Mesothelial cell of epicardium (in vitro differentiated cells): ENCODE measurements around the gene KLHL26. TPM values are rescaled to one million over a fixed set of nuclear protein-coding genes. Genes with fewer than 3 reads are reported as not detected.
A peak's percentile ranks its signal among the peaks of the same experiment; 100 is the strongest.

ENCODE experiments used
- DNase-seq, 2 experiments: peaks; one replicate each; pipeline ENCODE4 v3.0.0; 2021; ENCODE audit warnings: low spot score in 2 of 2; ENCODE audit not compliant: unreplicated experiment in 2 of 2
- H3K27ac Mint-ChIP-seq: 2 replicates; pipeline ENCODE4 v1.8.0; 2021; ENCODE audit warnings: mixed read lengths
- H3K27me3 Mint-ChIP-seq: 2 replicates; pipeline ENCODE4 v1.8.0; 2021; ENCODE audit warnings: low read depth, mixed read lengths
- H3K36me3 Mint-ChIP-seq: 2 replicates; pipeline ENCODE4 v1.8.0; 2021; ENCODE audit warnings: mixed read lengths
- H3K4me1 Mint-ChIP-seq: 2 replicates; pipeline ENCODE4 v1.8.0; 2021; ENCODE audit warnings: mixed read lengths
- H3K4me3 Mint-ChIP-seq: 2 replicates; pipeline ENCODE4 v1.8.0; 2021; ENCODE audit warnings: mild to moderate bottlenecking, moderate library complexity, mixed read lengths
- H3K9me3 Mint-ChIP-seq: 2 replicates; pipeline ENCODE4 v1.8.0; 2021; ENCODE audit warnings: mixed read lengths
- total RNA-seq: library from RNA; stranded (reverse); gene quantifications from 3 replicates; pipeline ENCODE4 v1.2.1, GENCODE V29; 2021
- TF ChIP-seq, protein P1 (sequence below): fragments of 200-600 bp; sonication (generic); IDR thresholded peaks from one replicate; pipeline ENCODE4 v1.5.0; 2021; ENCODE audit warnings: antibody characterized with exemption; ENCODE audit not compliant: unreplicated experiment

The KLHL26 gene
- total RNA-seq, 1 donor from 2014 or later = 12.0 TPM

DNA sequence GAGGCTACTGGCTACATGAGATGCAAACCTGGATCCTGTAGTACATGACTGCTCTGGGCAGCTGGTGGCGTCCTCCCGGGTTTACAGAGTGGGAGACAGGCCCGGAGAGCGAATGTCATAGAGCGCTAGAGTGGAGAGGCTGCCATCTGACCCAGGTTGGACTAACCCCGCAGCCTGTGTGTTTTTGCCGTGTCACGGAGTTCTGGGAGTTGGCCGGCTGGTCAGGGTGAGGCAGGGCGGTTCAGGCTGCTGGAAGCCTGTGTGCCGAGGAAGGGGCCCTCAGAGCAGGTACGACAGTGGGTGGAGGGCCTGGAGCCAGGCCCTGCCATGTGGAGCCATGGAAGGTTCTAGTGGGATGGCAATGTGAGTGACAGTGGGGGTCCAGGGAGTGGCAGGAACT lies 59.2 kb downstream of the KLHL26 start:
- Mint-ChIP-seq H3K4me3 (no peak overlapping the region), H3K4me1 (peaks cover 5% of the 10 kb centered on the region), H3K27ac (no peak overlapping the region), H3K27me3 (no peaks in the 10 kb centered on the region), H3K9me3 (no peaks in the 10 kb centered on the region), H3K36me3 (peaks cover 2% of the 10 kb centered on the region)
- DNase-seq = no peak
- TF ChIP-seq, protein P1, sequence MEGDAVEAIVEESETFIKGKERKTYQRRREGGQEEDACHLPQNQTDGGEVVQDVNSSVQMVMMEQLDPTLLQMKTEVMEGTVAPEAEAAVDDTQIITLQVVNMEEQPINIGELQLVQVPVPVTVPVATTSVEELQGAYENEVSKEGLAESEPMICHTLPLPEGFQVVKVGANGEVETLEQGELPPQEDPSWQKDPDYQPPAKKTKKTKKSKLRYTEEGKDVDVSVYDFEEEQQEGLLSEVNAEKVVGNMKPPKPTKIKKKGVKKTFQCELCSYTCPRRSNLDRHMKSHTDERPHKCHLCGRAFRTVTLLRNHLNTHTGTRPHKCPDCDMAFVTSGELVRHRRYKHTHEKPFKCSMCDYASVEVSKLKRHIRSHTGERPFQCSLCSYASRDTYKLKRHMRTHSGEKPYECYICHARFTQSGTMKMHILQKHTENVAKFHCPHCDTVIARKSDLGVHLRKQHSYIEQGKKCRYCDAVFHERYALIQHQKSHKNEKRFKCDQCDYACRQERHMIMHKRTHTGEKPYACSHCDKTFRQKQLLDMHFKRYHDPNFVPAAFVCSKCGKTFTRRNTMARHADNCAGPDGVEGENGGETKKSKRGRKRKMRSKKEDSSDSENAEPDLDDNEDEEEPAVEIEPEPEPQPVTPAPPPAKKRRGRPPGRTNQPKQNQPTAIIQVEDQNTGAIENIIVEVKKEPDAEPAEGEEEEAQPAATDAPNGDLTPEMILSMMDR = no peak

GRCh38 chr19:18697680-18698079 lies 60.9 kb downstream of the KLHL26 start:
- Mint-ChIP-seq H3K27ac (no peak overlapping the region), H3K27me3 (no peaks in the 10 kb centered on the region), H3K9me3 (no peaks in the 10 kb centered on the region), H3K4me3 (no peak overlapping the region), H3K36me3 (no peaks in the 10 kb centered on the region), H3K4me1 (peaks cover 8% of the 10 kb centered on the region)
- DNase-seq = no peak
- TF ChIP-seq, protein P1 = no peak

DNA sequence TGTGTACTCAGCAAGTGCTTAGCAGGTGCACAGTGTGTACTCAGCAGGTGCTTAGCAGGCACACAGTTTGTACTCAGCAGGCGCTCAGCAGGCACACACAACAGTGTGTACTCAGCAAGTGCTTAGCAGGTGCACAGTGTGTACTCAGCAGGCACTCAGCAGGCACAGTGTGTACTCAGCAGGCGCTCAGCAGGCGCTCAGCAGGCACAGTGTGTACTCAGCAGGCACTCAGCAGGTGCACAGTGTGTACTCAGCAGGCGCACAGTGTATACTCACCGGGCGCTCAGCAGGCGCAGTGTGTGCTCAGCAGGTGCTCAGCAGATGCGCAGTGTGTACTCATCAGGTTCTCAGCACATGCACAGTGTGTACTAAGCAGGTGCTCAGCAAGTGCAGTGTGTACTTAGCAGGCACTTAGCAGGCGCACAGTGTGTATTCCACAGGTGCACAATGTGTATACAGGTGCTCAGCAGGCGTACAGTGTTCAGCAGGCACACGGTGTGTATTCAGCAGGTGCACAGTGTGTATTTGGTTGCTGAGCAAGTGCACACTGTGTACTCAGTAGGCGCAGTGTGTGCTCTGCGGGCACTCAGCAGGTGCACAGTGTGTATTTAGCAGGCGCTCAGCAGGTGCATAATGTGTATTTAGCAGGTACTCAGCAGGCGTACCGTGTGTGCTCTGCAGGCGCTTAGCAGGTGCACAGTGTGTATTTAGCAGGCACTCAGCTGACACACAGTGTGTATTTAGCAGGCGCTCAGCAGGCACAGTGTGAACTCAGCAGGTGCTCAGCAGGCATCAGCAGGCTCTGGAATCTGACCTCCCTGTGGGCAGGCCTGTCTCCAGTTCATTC lies 61.7 kb downstream of the KLHL26 start:
- H3K4me1 Mint-ChIP-seq = peaks cover 8% of the 10 kb centered on the region
- H3K9me3 Mint-ChIP-seq = no peaks in the 10 kb centered on the region
- H3K27me3 Mint-ChIP-seq = no peaks in the 10 kb centered on the region
- no peak overlapping the region for H3K27ac Mint-ChIP-seq
- H3K4me3 Mint-ChIP-seq = no peak overlapping the region
- TF ChIP-seq, protein P1 = no peak
- no peaks in the 10 kb centered on the region for H3K36me3 Mint-ChIP-seq
- DNase-seq = no peak

DNA sequence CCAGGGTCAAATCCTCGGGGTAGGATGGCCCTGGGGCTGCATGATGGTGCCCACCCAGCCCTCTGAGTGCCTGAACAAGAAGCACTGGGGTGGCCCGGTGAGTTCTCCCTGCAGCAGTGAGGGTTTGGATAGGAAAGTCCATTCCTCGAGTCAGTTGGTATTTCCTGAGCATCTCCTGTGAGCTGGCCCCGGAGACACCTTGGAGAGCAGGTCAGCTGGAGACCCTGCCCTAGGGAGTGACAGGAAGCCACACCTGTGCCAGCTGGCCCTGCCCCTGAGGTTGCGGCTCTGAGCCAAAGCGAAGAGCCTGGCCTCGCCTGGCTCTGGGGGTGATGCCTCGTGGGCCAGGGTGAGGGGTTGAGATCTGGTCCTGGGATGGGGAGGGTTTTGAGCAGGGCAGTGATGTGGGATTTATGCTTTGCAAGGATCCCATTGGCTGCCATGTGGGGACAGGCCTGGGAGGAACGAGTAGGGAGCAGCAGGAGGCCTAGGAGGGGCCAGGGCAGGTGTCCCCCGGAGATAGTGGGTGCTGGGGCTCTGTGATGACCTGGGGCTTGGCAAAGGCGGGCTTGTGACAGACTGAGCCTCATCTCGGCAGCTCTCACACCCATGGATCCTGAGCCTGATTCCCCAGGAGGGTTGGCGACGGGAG lies 62.7 kb downstream of the KLHL26 start:
- Mint-ChIP-seq H3K9me3 (no peaks in the 10 kb centered on the region), H3K36me3 (no peaks in the 10 kb centered on the region), H3K27ac (no peak overlapping the region), H3K4me1 (peaks cover 8% of the 10 kb centered on the region), H3K4me3 (no peak overlapping the region), H3K27me3 (no peaks in the 10 kb centered on the region)
- TF ChIP-seq, protein P1 = no peak
- no peak for DNase-seq

GRCh38 chr19:18700501-18701249 lies 63.8 kb downstream of the KLHL26 start:
- H3K9me3 Mint-ChIP-seq = no peaks in the 10 kb centered on the region
- H3K4me1 Mint-ChIP-seq = peaks cover 8% of the 10 kb centered on the region
- no peak overlapping the region for H3K27ac Mint-ChIP-seq
- no peaks in the 10 kb centered on the region for H3K36me3 Mint-ChIP-seq
- H3K4me3 Mint-ChIP-seq = peak overlapping the region; percentile 48
- H3K27me3 Mint-ChIP-seq = no peaks in the 10 kb centered on the region
- TF ChIP-seq, protein P1 = no peak
- peak in 1 of 2 experiments; percentile 59 for DNase-seq
